ENCODE measurements around the gene SLC13A1. TPM values are rescaled to one million over a fixed set of nuclear protein-coding genes. Genes with fewer than 3 reads are reported as not detected.

Gene SLC13A1
- total and polyA plus RNA-seq, 2 donors: under 0.01 to 0.02 TPM

- H3K4me1 ChIP-seq (ENCODE audit: control insufficient read depth in 2 of 2, insufficient read depth in 2 of 2, low read length in 2 of 2): no peaks in the 10 kb centered on the region
- no peak overlapping the region for H3K4me3 ChIP-seq (ENCODE audit: low read length in 2 of 2)
- DNase-seq (ENCODE audit: low read depth in 6 of 9, low spot score in 9 of 9): no peak
- H3K27ac ChIP-seq (ENCODE audit: low read depth in 1 of 2, low read length in 1 of 2): no peak overlapping the region
- no peaks in the 10 kb centered on the region for H3K36me3 ChIP-seq (ENCODE audit: control insufficient read depth in 2 of 2, insufficient read depth in 2 of 2, low read length in 1 of 2)
- H3K27me3 ChIP-seq (ENCODE audit: control insufficient read depth in 2 of 2, insufficient read depth in 1 of 2, low read length in 1 of 2): no peaks in the 10 kb centered on the region
- H3K9me3 ChIP-seq (ENCODE audit: control insufficient read depth in 2 of 2, insufficient read depth in 1 of 2, low read length in 1 of 2): no peaks in the 10 kb centered on the region
Measured at GRCh38 chr7:123140561-123140960, 59.2 kb downstream of the SLC13A1 start.

- Histone ChIP-seq H3K9me3 (ENCODE audit: control insufficient read depth in 2 of 2, insufficient read depth in 1 of 2, low read length in 1 of 2) (no peaks in the 10 kb centered on the region), H3K4me3 (ENCODE audit: low read length in 2 of 2) (no peak overlapping the region), H3K36me3 (ENCODE audit: control insufficient read depth in 2 of 2, insufficient read depth in 2 of 2, low read length in 1 of 2) (no peaks in the 10 kb centered on the region), H3K4me1 (ENCODE audit: control insufficient read depth in 2 of 2, insufficient read depth in 2 of 2, low read length in 2 of 2) (no peaks in the 10 kb centered on the region), H3K27me3 (ENCODE audit: control insufficient read depth in 2 of 2, insufficient read depth in 1 of 2, low read length in 1 of 2) (no peaks in the 10 kb centered on the region), H3K27ac (ENCODE audit: low read depth in 1 of 2, low read length in 1 of 2) (no peak overlapping the region)
- WGBS: 90% methylated on average over 1 of the region's 1 CpG
- no peak for DNase-seq (ENCODE audit: low read depth in 6 of 9, low spot score in 9 of 9)
Measured at GRCh38 chr7:123135960-123136359, 63.8 kb downstream of the SLC13A1 start.

- WGBS: 95% methylated on average over 5 of the region's 5 CpGs
- DNase-seq (ENCODE audit: low read depth in 6 of 9, low spot score in 9 of 9): no peak
- H3K27me3 ChIP-seq (ENCODE audit: control insufficient read depth in 2 of 2, insufficient read depth in 1 of 2, low read length in 1 of 2): no peaks in the 10 kb centered on the region
- no peak overlapping the region for H3K4me3 ChIP-seq (ENCODE audit: low read length in 2 of 2)
- no peaks in the 10 kb centered on the region for H3K4me1 ChIP-seq (ENCODE audit: control insufficient read depth in 2 of 2, insufficient read depth in 2 of 2, low read length in 2 of 2)
- H3K27ac ChIP-seq (ENCODE audit: low read depth in 1 of 2, low read length in 1 of 2): no peak overlapping the region
- H3K36me3 ChIP-seq (ENCODE audit: control insufficient read depth in 2 of 2, insufficient read depth in 2 of 2, low read length in 1 of 2): no peaks in the 10 kb centered on the region
- no peaks in the 10 kb centered on the region for H3K9me3 ChIP-seq (ENCODE audit: control insufficient read depth in 2 of 2, insufficient read depth in 1 of 2, low read length in 1 of 2)
Measured at GRCh38 chr7:123133924-123134323, 65.8 kb downstream of the SLC13A1 start.

GRCh38 chr7:123131961-123132360, 67.8 kb downstream of the SLC13A1 start:
- no peaks in the 10 kb centered on the region for H3K36me3 ChIP-seq (ENCODE audit: control insufficient read depth in 2 of 2, insufficient read depth in 2 of 2, low read length in 1 of 2)
- no peaks in the 10 kb centered on the region for H3K9me3 ChIP-seq (ENCODE audit: control insufficient read depth in 2 of 2, insufficient read depth in 1 of 2, low read length in 1 of 2)
- no peaks in the 10 kb centered on the region for H3K27me3 ChIP-seq (ENCODE audit: control insufficient read depth in 2 of 2, insufficient read depth in 1 of 2, low read length in 1 of 2)
- H3K27ac ChIP-seq (ENCODE audit: low read depth in 1 of 2, low read length in 1 of 2): no peak overlapping the region
- 97% methylated on average over 1 of the region's 1 CpG for WGBS
- H3K4me1 ChIP-seq (ENCODE audit: control insufficient read depth in 2 of 2, insufficient read depth in 2 of 2, low read length in 2 of 2): no peaks in the 10 kb centered on the region
- DNase-seq (ENCODE audit: low read depth in 6 of 9, low spot score in 9 of 9): no peak
- H3K4me3 ChIP-seq (ENCODE audit: low read length in 2 of 2): no peak overlapping the region

GRCh38 chr7:123131556-123131955, 68.2 kb downstream of the SLC13A1 start:
- H3K27me3 ChIP-seq (ENCODE audit: control insufficient read depth in 2 of 2, insufficient read depth in 1 of 2, low read length in 1 of 2): no peaks in the 10 kb centered on the region
- H3K4me3 ChIP-seq (ENCODE audit: low read length in 2 of 2): no peak overlapping the region
- no peak overlapping the region for H3K27ac ChIP-seq (ENCODE audit: low read depth in 1 of 2, low read length in 1 of 2)
- no peaks in the 10 kb centered on the region for H3K4me1 ChIP-seq (ENCODE audit: control insufficient read depth in 2 of 2, insufficient read depth in 2 of 2, low read length in 2 of 2)
- 72% methylated on average over 2 of the region's 2 CpGs for WGBS
- H3K36me3 ChIP-seq (ENCODE audit: control insufficient read depth in 2 of 2, insufficient read depth in 2 of 2, low read length in 1 of 2): no peaks in the 10 kb centered on the region
- no peak for DNase-seq (ENCODE audit: low read depth in 6 of 9, low spot score in 9 of 9)
- H3K9me3 ChIP-seq (ENCODE audit: control insufficient read depth in 2 of 2, insufficient read depth in 1 of 2, low read length in 1 of 2): no peaks in the 10 kb centered on the region

GRCh38 chr7:123131140-123131539, 68.6 kb downstream of the SLC13A1 start:
- no peak for DNase-seq (ENCODE audit: low read depth in 6 of 9, low spot score in 9 of 9)
- Histone ChIP-seq H3K4me3 (ENCODE audit: low read length in 2 of 2) (no peak overlapping the region), H3K27me3 (ENCODE audit: control insufficient read depth in 2 of 2, insufficient read depth in 1 of 2, low read length in 1 of 2) (no peaks in the 10 kb centered on the region), H3K9me3 (ENCODE audit: control insufficient read depth in 2 of 2, insufficient read depth in 1 of 2, low read length in 1 of 2) (no peaks in the 10 kb centered on the region), H3K36me3 (ENCODE audit: control insufficient read depth in 2 of 2, insufficient read depth in 2 of 2, low read length in 1 of 2) (no peaks in the 10 kb centered on the region), H3K4me1 (ENCODE audit: control insufficient read depth in 2 of 2, insufficient read depth in 2 of 2, low read length in 2 of 2) (no peaks in the 10 kb centered on the region), H3K27ac (ENCODE audit: low read depth in 1 of 2, low read length in 1 of 2) (no peak overlapping the region)
- WGBS: 95% methylated on average over 1 of the region's 1 CpG

- Histone ChIP-seq H3K27ac (ENCODE audit: low read depth in 1 of 2, low read length in 1 of 2) (no peak overlapping the region), H3K9me3 (ENCODE audit: control insufficient read depth in 2 of 2, insufficient read depth in 1 of 2, low read length in 1 of 2) (no peaks in the 10 kb centered on the region), H3K27me3 (ENCODE audit: control insufficient read depth in 2 of 2, insufficient read depth in 1 of 2, low read length in 1 of 2) (no peaks in the 10 kb centered on the region), H3K4me3 (ENCODE audit: low read length in 2 of 2) (no peak overlapping the region), H3K4me1 (ENCODE audit: control insufficient read depth in 2 of 2, insufficient read depth in 2 of 2, low read length in 2 of 2) (no peaks in the 10 kb centered on the region), H3K36me3 (ENCODE audit: control insufficient read depth in 2 of 2, insufficient read depth in 2 of 2, low read length in 1 of 2) (no peaks in the 10 kb centered on the region)
- DNase-seq (ENCODE audit: low read depth in 6 of 9, low spot score in 9 of 9): no peak
- WGBS: 65% methylated on average over 2 of the region's 2 CpGs
Measured at GRCh38 chr7:123126691-123127090, 73.1 kb downstream of the SLC13A1 start.

- Histone ChIP-seq H3K4me1 (ENCODE audit: control insufficient read depth in 2 of 2, insufficient read depth in 2 of 2, low read length in 2 of 2) (no peaks in the 10 kb centered on the region), H3K36me3 (ENCODE audit: control insufficient read depth in 2 of 2, insufficient read depth in 2 of 2, low read length in 1 of 2) (no peaks in the 10 kb centered on the region), H3K27me3 (ENCODE audit: control insufficient read depth in 2 of 2, insufficient read depth in 1 of 2, low read length in 1 of 2) (no peaks in the 10 kb centered on the region), H3K27ac (ENCODE audit: low read depth in 1 of 2, low read length in 1 of 2) (no peak overlapping the region), H3K9me3 (ENCODE audit: control insufficient read depth in 2 of 2, insufficient read depth in 1 of 2, low read length in 1 of 2) (no peaks in the 10 kb centered on the region), H3K4me3 (ENCODE audit: low read length in 2 of 2) (no peak overlapping the region)
- no peak for DNase-seq (ENCODE audit: low read depth in 6 of 9, low spot score in 9 of 9)
Measured at GRCh38 chr7:123126171-123126570, 73.6 kb downstream of the SLC13A1 start.

- no peaks in the 10 kb centered on the region for H3K9me3 ChIP-seq (ENCODE audit: control insufficient read depth in 2 of 2, insufficient read depth in 1 of 2, low read length in 1 of 2)
- H3K36me3 ChIP-seq (ENCODE audit: control insufficient read depth in 2 of 2, insufficient read depth in 2 of 2, low read length in 1 of 2): no peaks in the 10 kb centered on the region
- H3K4me1 ChIP-seq (ENCODE audit: control insufficient read depth in 2 of 2, insufficient read depth in 2 of 2, low read length in 2 of 2): no peaks in the 10 kb centered on the region
- no peak overlapping the region for H3K4me3 ChIP-seq (ENCODE audit: low read length in 2 of 2)
- H3K27ac ChIP-seq (ENCODE audit: low read depth in 1 of 2, low read length in 1 of 2): no peak overlapping the region
- no peak for DNase-seq (ENCODE audit: low read depth in 6 of 9, low spot score in 9 of 9)
- 79% methylated on average over 3 of the region's 3 CpGs for WGBS
- H3K27me3 ChIP-seq (ENCODE audit: control insufficient read depth in 2 of 2, insufficient read depth in 1 of 2, low read length in 1 of 2): no peaks in the 10 kb centered on the region
Measured at GRCh38 chr7:123125231-123125630, 74.5 kb downstream of the SLC13A1 start.

GRCh38 chr7:123122916-123123315, 76.9 kb downstream of the SLC13A1 start:
- H3K27ac ChIP-seq (ENCODE audit: low read depth in 1 of 2, low read length in 1 of 2): no peak overlapping the region
- H3K27me3 ChIP-seq (ENCODE audit: control insufficient read depth in 2 of 2, insufficient read depth in 1 of 2, low read length in 1 of 2): no peaks in the 10 kb centered on the region
- H3K4me3 ChIP-seq (ENCODE audit: low read length in 2 of 2): no peak overlapping the region
- no peaks in the 10 kb centered on the region for H3K36me3 ChIP-seq (ENCODE audit: control insufficient read depth in 2 of 2, insufficient read depth in 2 of 2, low read length in 1 of 2)
- H3K4me1 ChIP-seq (ENCODE audit: control insufficient read depth in 2 of 2, insufficient read depth in 2 of 2, low read length in 2 of 2): no peaks in the 10 kb centered on the region
- DNase-seq (ENCODE audit: low read depth in 6 of 9, low spot score in 9 of 9): no peak
- H3K9me3 ChIP-seq (ENCODE audit: control insufficient read depth in 2 of 2, insufficient read depth in 1 of 2, low read length in 1 of 2): no peaks in the 10 kb centered on the region

All from thymus (tissue), 11 donors.